Gastrocnemius medialis (tissue), 4 donors: ENCODE measurements around the gene RFPL3. TPM values are rescaled to one million over a fixed set of nuclear protein-coding genes. Genes with fewer than 3 reads are reported as not detected.

Source experiments
- ATAC-seq, 2 donors: fragments of 150-250 bp; one replicate each; pipeline ENCODE4 v1.9.1; 2016
- DNase-seq, 2 donors: peaks; one replicate each; pipeline ENCODE4 v3.0.0-alpha.2; 2019
- H3K27ac ChIP-seq, 4 donors: fragments of 200-600 bp; sonication (generic); 1 replicate in 1 of 4; 2 replicates in 3 of 4; pipeline ENCODE4 v1.5.1; 2016 to 2018; ENCODE audit warnings: mild to moderate bottlenecking in 2 of 4, moderate library complexity in 1 of 4
- H3K27me3 ChIP-seq, 3 donors: fragments of 200-600 bp; sonication (generic) in 2 of 3; 1 replicate in 1 of 3; 2 replicates in 2 of 3; pipeline versions ENCODE4 v1.5.1 to v1.6.0; 2016 to 2019; ENCODE audit warnings: mild to moderate bottlenecking in 1 of 3, moderate library complexity in 1 of 3
- H3K36me3 ChIP-seq, 2 donors: fragments of 200-600 bp; sonication (generic) in 1 of 2; one replicate each; pipeline ENCODE4 v1.5.1; 2017 to 2018
- H3K4me1 ChIP-seq, 2 donors: fragments of 200-600 bp; sonication (generic) in 1 of 2; one replicate each; pipeline ENCODE4 v1.5.1; 2016 to 2017; ENCODE audit warnings: mild to moderate bottlenecking in 2 of 2
- H3K4me3 ChIP-seq, 4 donors: fragments of 200-600 bp; sonication (generic) in 3 of 4; 1 replicate in 1 of 4; 2 replicates in 3 of 4; pipeline ENCODE4 v1.5.1; 2016 to 2019; ENCODE audit warnings: mild to moderate bottlenecking in 2 of 4
- H3K9me3 ChIP-seq, 3 donors: fragments of 200-600 bp; sonication (generic) in 2 of 3; 1 replicate in 1 of 3; 2 replicates in 2 of 3; pipeline ENCODE4 v1.5.1; 2016 to 2019
- CTCF ChIP-seq, 5 experiments: fragments of 450-650 bp in 3 of 5; fragments of 200-600 bp in 2 of 5; sonication (generic) in 2 of 5; IDR thresholded peaks in 4 of 5; conservative IDR thresholded peaks in 1 of 5; 1 replicate in 4 of 5; 2 replicates in 1 of 5; pipeline ENCODE4 v1.5.1; 2016 to 2019; ENCODE audit warnings: antibody characterized with exemption in 5 of 5, mild to moderate bottlenecking in 3 of 5, moderate library complexity in 3 of 5
- POLR2A ChIP-seq, 2 donors: fragments of 450-650 bp; IDR thresholded peaks; one replicate each; pipeline ENCODE4 v1.6.1; 2017; ENCODE audit warnings: antibody characterized with exemption in 2 of 2, mild to moderate bottlenecking in 2 of 2, moderate library complexity in 2 of 2
- in situ Hi-C, 4 donors: fragments of 200-750 bp; cut with MboI; loops; one replicate each; pipeline versions ENCODE4 v1.15.0 to v1.8.0; 2017; ENCODE audit warnings: low sequenced_read_pairs in 4 of 4
- intact Hi-C: fragments of 100-400 bp; cut with DNase I; formaldehyde crosslinking; loops from one replicate; pipeline ENCODE4 v1.15.1; 2023; ENCODE audit warnings: low total_unique reads
- total RNA-seq, 4 donors: library from RNA; depleted of rRNA; stranded (reverse); fragments of >200 nt; gene quantifications; one replicate each; pipeline versions ENCODE4 v1.1.0 to v1.2.3, GENCODE V29; 2016

Gene RFPL3
- total RNA-seq, 4 donors from 2014 or later, result not detected

GRCh38 chr22:32339190-32340012 is 18.3 kb upstream of the RFPL3 start:
- H3K27ac ChIP-seq, result no peak overlapping the region
- no peaks in the 10 kb centered on the region for H3K9me3 ChIP-seq
- no peaks in the 10 kb centered on the region for H3K27me3 ChIP-seq
- H3K36me3 ChIP-seq, result no peaks in the 10 kb centered on the region
- TF ChIP-seq CTCF (IDR thresholded peaks at IDR 0.05 in 4 of 5, conservative IDR thresholded peaks at IDR 0.05 in 1 of 5) (no peak), POLR2A (IDR thresholded peaks at IDR 0.05) (no peak)
- H3K4me3 ChIP-seq, result no peak overlapping the region
- in situ Hi-C loops (loop anchor here in 1 of 4 donors (25.0 kb wide), 1 partner anchor 102 kb away; no protein-coding TSS in a partner anchor), intact Hi-C loops (no loop called here)
- no peaks in the 10 kb centered on the region for H3K4me1 ChIP-seq
- no peak for DNase-seq
- ATAC-seq, result no peak

- no peaks in the 10 kb centered on the region for H3K4me1 ChIP-seq
- no peak for TF ChIP-seq POLR2A (IDR thresholded peaks at IDR 0.05)
- no peak for TF ChIP-seq CTCF (IDR thresholded peaks at IDR 0.05 in 4 of 5, conservative IDR thresholded peaks at IDR 0.05 in 1 of 5)
- ATAC-seq, result no peak
- H3K36me3 ChIP-seq, result no peaks in the 10 kb centered on the region
- intact Hi-C loops, result no loop called here
- no peak overlapping the region for H3K27ac ChIP-seq
- in situ Hi-C loops, result loop anchor here in 1 of 4 donors (25.0 kb wide), 1 partner anchor 103 kb away; no protein-coding TSS in a partner anchor
- no peaks in the 10 kb centered on the region for H3K9me3 ChIP-seq
- DNase-seq, result no peak
- no peaks in the 10 kb centered on the region for H3K27me3 ChIP-seq
- no peak overlapping the region for H3K4me3 ChIP-seq
Measured at GRCh38 chr22:32340411-32340810, 17.3 kb upstream of the RFPL3 start.

GRCh38 chr22:32341122-32341740 is 16.4 kb upstream of the RFPL3 start:
- no peaks in the 10 kb centered on the region for H3K27me3 ChIP-seq
- H3K27ac ChIP-seq, result no peak overlapping the region
- H3K4me1 ChIP-seq, result no peaks in the 10 kb centered on the region
- no peak for ATAC-seq
- H3K9me3 ChIP-seq, result no peaks in the 10 kb centered on the region
- intact Hi-C loops (no loop called here), in situ Hi-C loops (loop anchor here in 1 of 4 donors (25.0 kb wide), 1 partner anchor 104 kb away; no protein-coding TSS in a partner anchor)
- DNase-seq, result no peak
- TF ChIP-seq POLR2A (IDR thresholded peaks at IDR 0.05) (no peak), CTCF (IDR thresholded peaks at IDR 0.05 in 4 of 5, conservative IDR thresholded peaks at IDR 0.05 in 1 of 5) (no peak)
- H3K4me3 ChIP-seq, result no peak overlapping the region
- H3K36me3 ChIP-seq, result no peaks in the 10 kb centered on the region

GRCh38 chr22:32342977-32343376 is 14.7 kb upstream of the RFPL3 start:
- TF ChIP-seq POLR2A (IDR thresholded peaks at IDR 0.05), result no peak
- no peak for ATAC-seq
- no peak overlapping the region for H3K27ac ChIP-seq
- H3K4me1 ChIP-seq, result no peaks in the 10 kb centered on the region
- DNase-seq, result no peak
- intact Hi-C loops, result no loop called here
- in situ Hi-C loops, result loop anchor here in 1 of 4 donors (25.0 kb wide), 1 partner anchor 106 kb away; no protein-coding TSS in a partner anchor
- H3K36me3 ChIP-seq, result no peaks in the 10 kb centered on the region
- H3K27me3 ChIP-seq, result no peaks in the 10 kb centered on the region
- H3K9me3 ChIP-seq, result no peaks in the 10 kb centered on the region
- no peak overlapping the region for H3K4me3 ChIP-seq

GRCh38 chr22:32343941-32344340 is 13.7 kb upstream of the RFPL3 start:
- Histone ChIP-seq H3K36me3 (no peaks in the 10 kb centered on the region), H3K9me3 (no peaks in the 10 kb centered on the region), H3K27ac (no peak overlapping the region), H3K27me3 (no peaks in the 10 kb centered on the region), H3K4me1 (no peaks in the 10 kb centered on the region), H3K4me3 (no peak overlapping the region)
- intact Hi-C loops (no loop called here), in situ Hi-C loops (loop anchor here in 1 of 4 donors (25.0 kb wide), 1 partner anchor 107 kb away; no protein-coding TSS in a partner anchor)
- no peak for TF ChIP-seq POLR2A (IDR thresholded peaks at IDR 0.05)
- DNase-seq (no peak), ATAC-seq (no peak)
